OCI-M2 (cell line): ENCODE data around the gene PTBP1.

Experiments used
- DNase-seq: peaks from one replicate; lab custom pipeline; 2025; ENCODE audit not compliant: unreplicated experiment; lab: John Stamatoyannopoulos, UW

PTBP1 gene

DNA sequence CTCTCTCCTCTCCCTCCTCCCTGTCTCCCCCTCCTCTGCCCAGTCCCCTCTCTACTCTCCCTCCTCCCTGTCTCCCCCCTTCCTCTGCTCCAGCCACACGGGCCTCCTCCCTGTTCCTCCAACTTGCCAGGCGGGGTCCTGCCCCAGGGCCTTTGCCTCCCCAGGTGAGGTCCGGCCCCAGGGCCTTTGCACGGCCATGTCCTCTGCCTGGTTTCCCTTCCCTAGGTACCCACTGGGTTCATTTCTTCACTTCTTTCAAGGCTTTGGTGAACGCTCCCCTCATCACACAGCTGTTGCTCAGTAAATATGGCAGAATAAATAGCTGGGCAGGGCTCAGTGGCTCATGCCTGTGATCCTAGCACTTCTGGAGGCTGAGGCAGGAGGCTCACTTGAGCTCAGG is 25.2 kb upstream of the PTBP1 start:
- no peak for DNase-seq

DNA sequence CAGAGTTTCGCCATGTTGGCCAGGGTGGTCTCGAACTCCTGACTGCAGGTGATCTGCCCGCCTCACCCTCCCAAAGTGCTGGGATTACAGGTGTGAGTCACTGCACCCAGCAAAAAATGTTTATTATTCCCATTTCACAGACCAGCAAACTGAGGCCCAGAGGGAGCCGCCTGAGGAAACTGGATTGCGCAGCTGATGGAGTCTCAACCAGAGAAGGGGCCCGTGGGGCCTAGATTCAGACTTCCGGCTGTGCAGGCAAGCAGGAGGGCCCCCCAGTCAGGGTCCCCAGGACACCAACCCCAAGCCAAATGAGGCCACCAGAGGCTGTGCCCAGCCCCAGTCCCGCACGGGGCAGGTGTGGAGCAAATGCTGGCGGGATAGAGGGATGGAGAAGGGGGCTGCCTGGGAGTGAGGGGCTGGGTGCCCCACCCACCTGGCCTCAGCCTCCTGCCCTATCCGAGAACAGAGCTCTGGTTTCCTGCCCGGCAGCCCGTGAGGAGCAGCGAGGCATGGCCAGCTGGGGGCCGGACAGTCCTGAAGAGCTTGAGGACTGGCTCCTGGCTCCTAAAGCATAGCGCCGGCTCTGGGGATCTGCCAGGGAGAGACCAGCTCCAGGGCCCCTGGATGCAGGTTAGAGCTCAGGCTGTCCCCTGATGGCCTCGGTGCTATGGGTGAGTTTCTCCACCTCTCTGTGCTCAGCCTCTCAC is 24.4 kb upstream of the PTBP1 start:
- no peak for DNase-seq

DNA sequence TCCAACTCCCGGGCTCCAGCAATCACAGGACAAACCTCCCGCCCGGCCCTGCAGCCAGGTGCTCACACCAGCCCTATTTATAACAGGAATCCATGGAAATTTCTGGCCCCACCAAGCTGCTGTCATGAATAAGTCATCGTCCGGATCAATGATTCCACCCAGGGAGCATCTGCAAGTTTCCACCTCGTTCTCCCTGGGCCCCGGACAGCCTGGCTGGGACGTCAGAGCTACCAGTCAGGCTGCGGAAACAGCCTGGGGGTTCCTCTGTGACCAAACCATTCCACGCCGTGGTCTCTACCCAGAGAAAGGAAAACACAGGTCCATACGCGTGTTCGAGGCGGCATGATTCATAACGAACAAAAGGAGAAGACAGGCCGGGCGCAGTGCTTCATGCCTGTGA is 20.7 kb upstream of the PTBP1 start:
- no peak for DNase-seq

DNA sequence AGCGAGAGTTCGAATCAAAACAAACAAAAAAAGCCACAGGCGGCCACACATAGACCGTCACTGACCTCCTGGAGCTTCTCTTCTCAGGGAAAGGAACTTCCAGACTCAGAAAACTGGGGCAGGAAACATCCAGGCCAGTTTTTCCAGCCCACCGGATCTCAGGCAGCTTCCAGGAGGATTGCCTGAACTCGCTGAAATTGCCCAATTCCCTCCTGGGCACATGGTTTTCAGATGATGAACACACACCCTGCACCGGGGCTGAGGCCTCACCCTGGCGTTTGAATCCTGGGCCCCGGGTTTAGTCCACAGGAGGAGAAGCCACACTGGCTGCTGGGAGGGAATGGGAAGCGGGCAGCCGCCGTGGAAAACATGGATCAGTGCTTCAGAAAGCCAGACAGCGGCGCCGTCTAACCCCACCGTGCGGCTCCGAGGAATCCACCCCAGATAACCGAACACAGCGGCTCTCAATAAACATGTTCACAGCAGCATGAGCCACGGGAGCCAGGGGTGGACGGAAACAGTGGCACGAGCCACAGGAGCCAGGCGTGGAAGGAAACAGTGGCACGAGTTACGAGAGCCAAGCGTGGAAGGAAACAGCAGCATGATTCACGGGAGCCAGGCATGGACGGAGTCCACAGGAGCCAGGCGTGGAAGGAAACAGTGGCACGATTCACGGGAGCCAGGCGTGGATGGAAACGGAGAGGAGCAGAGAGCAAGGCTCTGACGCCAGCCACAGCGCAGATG is 18.2 kb upstream of the PTBP1 start:
- no peak for DNase-seq

DNA sequence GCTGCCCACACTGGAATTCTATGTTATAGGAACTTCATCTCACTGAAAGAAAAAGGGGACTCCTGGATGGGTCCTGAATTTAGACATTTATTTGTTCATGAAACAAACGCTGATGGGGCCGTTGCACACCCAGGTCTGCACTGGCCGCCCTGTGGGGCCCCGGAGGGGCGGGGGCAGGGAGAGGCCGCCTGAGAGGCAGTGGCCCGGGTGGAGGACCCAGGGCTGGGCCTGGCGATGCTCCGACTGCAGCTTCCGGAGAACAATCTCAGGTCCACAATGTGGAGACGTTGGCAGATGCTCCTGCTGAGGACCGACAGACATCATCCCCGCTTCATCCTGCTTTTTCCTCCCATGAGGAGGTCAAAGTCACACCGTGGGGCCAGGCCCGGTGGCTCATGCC is 16.3 kb upstream of the PTBP1 start:
- DNase-seq: no peak

DNA sequence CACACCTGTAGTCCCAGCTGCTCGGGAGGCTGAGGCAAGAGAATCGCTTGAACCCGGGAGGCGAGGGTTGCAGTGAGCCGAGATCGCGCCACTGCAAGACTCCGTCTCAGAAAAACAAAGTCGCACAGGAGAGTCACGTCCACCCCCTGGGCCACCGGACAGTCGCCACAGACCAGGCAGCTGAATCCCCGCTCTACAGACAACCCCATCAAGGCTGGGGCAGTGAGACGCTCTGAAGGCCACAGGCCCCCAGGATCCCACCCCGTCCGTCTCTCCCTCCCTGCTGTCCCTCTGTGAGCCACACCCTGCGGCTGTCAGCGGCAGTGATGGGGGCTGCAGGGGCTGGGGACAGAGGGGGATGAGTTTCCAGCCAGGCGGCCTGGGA is 15.5 kb upstream of the PTBP1 start:
- DNase-seq: no peak

DNA sequence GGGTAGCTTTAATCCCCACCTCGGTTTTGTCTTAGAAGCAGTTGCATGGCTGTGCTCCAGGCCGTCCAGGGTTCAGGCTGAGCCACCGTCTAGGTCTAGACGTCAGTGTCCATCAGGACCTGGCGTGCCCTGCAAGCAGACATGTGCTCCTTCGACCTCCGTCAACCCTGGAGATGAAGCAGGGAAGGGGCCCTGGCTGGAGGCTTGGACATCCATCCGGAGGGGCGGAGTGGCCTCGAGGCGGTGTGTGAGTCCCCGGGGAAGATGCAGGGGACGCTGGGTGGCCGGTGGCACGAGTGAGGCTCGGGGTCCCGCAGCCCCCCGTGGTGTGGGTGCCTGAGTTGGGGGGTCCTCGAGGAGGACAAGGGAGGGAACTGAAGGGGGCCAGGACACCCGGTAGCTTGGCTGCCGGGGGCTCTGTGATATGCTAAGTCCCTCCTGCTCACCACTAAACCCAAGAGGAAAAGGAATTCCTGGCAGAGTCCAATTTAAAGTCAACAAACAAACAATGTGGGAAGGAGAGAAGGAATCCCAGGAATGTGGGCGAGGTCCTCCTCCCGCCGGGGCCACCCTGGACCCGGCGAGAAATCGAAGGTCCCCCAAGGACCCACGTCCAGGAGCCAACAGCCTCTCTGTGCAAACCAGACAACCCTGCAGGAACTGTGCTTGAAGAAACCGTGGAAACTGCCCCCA is 14.9 kb upstream of the PTBP1 start:
- DNase-seq: no peak

DNA sequence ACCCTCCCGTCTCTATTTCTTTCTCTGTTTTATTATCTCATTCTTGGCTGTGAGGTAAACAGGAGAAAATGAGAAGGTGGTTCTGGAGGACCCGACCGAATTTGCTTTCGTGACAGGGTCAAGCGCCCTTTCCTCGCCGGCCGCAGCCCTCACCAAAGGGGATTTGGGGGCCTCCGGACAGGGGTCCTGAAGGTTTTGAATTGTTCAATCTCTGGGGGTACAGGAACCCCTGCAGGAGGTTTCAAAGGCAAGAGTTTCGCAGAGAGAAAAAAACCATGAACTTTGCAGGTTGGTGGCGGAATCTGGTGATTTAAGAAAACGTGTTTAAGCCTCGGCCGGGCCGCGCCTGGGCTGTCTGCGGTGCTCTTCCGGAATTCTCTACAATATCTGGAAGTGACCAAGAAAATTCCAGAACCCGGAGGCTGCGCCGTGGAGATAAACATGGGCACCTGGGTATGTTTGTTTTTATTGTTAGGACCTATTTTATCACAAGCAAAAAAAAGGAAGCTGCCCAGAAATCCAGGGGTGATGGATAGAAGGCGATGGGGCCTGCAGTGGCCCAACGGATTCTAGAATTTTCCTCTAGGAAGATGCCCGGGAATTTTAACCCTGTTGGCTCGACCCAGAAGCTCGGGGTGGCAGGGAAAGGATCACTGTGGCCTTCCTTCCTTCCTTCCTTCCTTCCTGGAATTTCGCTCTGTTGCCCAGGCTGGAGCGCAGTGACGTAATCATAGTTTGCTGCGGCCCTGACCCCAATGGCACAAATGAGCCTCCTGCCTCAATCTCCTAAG is 14.2 kb upstream of the PTBP1 start:
- DNase-seq: no peak

DNA sequence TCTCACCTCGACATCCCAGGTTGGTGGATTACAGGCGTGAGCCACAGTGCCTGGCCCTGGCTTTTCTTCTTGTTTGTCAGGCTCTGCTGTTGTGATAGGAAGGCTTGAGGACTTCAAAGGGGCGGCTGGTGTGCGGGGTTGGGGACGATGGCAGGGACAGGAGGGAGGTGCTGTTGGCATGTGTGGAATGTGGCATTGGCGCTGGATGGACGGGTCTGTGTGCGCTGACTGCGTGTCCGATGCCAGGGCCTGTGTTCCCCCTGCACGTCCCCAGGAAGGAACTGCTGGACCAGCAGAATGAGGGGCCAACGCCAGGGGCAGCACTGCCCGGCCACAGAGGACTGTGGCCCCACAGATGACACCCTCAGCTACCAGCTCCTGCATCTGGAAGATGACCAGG is 12.7 kb upstream of the PTBP1 start:
- no peak for DNase-seq

DNA sequence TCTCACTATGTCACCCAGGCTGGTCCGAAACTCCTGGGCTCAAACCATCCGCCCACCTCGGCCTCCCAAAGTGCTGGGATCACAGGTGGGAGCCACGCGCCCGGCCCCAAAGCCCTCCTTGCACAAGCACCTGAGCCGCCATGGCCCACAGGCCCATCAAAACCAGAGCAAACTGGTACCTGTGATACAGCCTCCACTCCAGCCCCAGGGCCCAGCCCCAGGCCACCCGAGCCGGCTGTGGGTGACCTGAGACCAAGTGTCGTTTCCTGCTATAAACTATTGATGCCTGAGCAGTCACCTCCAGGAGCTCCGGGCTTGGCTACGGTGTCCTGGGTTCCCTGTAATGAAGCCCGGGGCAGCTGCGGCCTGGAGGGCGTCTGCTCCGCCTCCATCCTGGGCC is 9.7 kb upstream of the PTBP1 start:
- DNase-seq: no peak

DNA sequence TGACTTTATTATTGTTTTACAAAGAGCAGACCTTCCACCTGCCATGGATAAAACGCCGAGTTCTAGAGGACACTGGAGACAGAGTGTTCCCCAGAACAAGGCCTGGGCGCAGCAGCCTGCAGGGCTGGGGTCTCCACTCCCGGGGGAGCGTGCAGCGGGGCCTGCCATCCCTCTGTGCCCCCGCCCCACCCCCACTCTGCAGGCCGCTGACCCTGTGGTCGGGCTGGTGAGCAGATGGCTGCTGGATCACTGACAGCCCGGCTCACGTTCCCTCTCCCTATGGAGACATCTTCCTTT is 8.6 kb upstream of the PTBP1 start:
- no peak for DNase-seq

DNA sequence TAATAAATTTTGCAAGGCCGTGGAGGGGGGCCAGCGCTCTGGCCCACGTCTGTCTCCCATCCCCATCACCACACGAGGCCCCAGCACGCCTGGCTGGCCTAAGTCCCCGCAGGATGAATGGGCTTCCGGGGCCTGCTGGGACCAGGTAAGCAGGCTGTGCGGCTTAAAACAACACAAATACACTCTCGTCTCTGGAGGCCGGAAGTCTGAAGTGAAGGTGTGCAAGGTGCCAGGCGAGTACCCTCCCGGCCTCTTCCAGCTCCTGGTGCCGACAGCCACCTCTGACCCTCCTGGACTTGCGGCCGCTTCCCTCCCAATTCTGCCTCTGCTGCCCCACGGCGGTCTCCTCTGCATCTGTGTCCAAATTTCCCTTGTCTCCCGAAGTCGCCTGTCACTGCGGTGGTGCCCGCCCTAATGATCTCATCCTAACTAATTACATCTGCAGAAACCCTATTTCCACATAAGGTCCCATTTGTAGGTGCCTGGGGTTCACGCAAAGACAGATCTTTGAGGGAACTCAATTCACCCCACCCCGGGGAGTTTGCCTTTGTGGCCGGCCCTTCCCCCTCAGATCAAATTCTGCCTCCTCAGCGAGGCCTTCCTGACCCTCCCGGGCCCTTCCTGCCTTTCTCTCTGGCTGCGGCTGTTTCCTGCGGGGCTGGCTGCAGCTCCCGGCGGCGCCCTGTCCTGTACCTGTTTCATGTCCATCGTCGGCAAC is 8.1 kb upstream of the PTBP1 start:
- DNase-seq: no peak

DNA sequence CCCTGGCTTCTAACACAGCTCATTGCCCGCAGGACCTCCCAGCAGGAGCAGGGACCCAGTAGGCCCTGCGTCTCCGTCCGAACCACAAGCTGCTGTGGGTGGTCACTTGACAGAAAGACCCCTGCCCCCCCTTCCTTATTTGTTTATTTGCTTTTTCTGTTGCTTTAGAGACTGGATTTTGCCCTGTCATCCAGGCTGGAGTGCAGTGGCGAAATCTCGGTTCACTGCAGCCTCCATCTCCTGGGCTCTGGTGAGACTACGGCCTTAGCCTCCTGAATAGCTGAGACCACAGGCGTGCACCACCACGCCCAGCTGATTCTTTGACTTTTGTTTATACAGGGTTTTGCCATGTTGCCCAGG is 7.6 kb upstream of the PTBP1 start:
- no peak for DNase-seq

DNA sequence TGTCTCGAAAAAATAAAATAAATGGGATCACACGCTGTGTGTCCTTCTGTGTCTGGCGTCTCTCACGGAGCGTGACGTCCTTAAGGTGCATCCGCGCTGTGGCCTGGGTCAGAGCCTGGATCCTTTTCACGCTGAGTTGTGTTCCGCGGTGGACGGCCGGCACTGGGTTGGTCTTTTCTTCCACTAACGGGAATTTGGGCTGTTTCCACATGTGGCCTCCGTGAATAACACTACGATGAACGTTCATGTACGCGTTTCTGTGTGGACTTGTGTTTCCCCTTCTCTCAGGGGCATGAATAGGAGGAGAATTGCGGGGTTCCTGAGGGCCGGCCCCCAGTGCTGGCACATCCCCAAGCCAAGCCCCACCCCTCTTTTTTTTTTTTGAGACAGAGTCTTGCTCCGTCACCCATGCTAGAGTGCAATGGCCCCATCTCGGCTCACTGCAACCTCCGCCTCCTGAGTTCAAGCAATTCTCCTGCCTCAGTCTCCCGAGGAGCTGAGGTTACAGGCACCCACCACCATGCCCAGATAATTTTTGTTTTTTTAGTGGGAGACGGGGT is 6.2 kb upstream of the PTBP1 start:
- DNase-seq: no peak

DNA sequence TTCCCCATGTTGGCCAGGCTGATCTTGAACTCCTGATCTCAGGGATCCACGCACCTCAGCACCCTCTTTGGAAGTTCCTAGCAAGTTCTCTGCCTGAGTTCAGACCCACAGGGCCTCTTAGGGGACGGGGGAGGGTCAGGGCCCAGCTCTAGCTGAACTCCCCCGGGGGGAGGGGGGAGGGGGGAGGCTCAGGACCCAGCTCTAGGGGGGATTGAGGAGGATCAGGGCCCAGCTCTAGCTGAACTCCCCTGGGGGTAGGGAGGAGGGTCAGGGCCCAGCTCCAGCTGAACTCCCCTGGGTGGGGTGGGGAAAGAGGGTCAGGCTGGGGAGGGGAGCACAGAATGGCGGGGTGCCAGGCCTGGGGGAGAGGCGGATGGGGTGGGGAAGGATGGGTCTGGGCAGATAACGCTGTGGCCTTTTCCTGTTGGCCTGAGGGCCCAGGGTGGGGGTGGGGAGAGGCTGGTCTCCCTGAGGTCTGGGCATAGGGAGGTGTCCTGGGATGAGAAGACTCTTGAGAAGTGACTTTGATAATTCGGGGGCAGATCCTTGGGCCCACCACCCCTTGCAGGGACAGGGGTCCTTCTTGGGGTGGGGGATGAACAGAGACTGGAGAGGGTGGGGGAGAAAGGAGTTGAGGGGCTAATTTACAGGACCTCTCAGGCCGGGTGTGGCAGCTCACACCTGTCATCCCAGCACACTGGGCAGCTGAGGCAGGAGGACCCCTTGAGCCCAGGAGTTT is 5.5 kb upstream of the PTBP1 start:
- peak; percentile 36 for DNase-seq

DNA sequence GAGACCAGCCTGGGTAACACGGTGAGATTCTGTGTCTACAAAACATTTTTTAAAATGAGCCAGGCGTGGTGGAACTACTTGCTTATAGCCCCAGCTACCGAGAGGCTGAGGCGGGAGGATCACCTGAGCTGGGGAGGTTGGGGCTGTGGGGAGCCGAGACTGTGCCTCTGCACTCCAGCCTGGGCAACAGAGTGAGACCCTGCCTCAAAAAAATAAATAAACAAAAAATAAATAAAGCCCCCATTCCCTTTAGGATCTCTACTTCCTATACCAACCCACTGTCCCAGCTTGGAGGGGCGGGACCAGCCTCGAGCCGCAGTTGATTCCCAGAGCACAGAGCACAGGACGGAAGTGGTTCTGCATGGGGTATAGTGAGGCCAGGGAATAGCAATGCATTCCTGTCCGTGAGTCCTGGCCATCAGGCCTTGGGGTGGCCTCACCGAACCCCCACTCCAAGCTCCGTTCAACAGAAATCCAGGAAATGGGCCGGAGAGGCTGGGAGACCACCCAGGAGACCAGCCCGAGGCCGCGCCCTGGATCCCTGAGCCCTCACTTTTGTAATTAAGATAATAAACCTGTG is 4.9 kb upstream of the PTBP1 start:
- no peak for DNase-seq

DNA sequence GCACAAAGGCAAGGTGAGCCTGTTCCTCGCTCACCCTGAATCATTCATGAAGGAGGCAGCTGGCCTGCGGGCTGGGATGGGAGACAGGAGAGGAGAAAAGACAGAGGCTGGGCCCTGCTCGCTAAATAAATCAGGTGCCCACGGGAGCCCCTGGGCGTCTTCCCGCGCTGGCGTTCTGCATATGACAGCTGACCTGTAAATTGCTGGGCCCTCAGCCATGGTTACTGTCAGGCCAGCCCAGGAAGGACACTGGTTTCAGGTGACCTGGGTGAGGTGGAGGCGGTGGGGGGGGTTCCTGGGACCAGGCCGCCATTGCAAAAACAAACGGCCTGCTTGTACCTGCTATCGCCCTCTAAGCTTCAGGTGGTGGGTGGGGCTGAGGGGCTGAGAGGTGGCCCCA is 3.4 kb upstream of the PTBP1 start:
- no peak for DNase-seq

DNA sequence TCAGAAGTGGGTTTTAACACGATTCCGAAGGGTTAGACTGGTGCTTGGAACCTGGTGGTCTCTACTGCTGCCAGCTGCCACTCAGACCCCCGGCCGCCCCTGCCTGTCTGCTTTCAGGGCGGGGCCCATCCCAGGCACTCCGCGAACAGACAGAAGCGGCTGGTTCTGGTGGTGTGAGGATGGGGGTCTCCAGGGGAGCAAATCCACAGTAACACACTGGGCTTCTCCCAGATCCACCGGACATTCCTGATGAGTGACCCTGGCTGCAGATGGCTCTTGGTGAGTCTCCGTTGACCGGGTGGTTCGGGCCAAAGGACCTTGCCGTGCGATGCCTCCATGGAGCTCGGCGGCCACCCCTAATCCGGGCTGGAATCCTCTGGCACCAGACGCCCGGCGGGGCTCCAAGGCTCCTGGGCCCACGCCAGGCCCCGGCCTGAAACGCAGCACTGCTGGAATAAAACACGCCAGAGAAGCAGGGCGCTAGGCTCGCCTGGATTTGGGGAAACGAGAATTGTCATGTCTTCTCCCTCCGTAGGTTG is 2.1 kb upstream of the PTBP1 start:
- no peak for DNase-seq
